ENCODE results near the gene FBXO24. TPM values are rescaled to one million over a fixed set of nuclear protein-coding genes. Genes with fewer than 3 reads are reported as not detected.

The FBXO24 gene
- total and polyA plus RNA-seq, 9 of the 15 experiments (the other 6 are each of a cell fraction or from before 2014, with no cell fraction given) = 0.17 to 0.95 (median 0.50) TPM

GRCh38 chr7:100585511-100586265 is 440 bp upstream of the FBXO24 start, which contains the start of gene LRCH4 (continued):
- TF ChIP-seq ZNF609 (CRISPR knock-in tag; IDR thresholded peaks at IDR 0.05; ENCODE audit: borderline replicate concordance) (no peak), CBX5 (IDR thresholded peaks at IDR 0.05; ENCODE audit: borderline replicate concordance, low read depth) (no peak), MECOM (CRISPR knock-in tag; IDR thresholded peaks at IDR 0.05) (no peak), CHD2 (IDR thresholded peaks at IDR 0.05; ENCODE audit: low read depth, low read length) (no peak), CREM (IDR thresholded peaks at IDR 0.05; ENCODE audit: low read depth) (no peak), ZBTB40 (IDR thresholded peaks at IDR 0.05) (no peak), ZBTB40 (CRISPR knock-in tag; IDR thresholded peaks at IDR 0.05) (no peak), CBFA2T2 (conservative IDR thresholded peaks at IDR 0.05) (no peak), RBM39 (optimal IDR thresholded peaks at IDR 0.05; ENCODE audit: low read depth, low read length) (no peak), NR0B1 (IDR thresholded peaks at IDR 0.05; ENCODE audit: partially characterized antibody) (no peak)
